ENCODE measurements around the gene RGS11.

DNA sequence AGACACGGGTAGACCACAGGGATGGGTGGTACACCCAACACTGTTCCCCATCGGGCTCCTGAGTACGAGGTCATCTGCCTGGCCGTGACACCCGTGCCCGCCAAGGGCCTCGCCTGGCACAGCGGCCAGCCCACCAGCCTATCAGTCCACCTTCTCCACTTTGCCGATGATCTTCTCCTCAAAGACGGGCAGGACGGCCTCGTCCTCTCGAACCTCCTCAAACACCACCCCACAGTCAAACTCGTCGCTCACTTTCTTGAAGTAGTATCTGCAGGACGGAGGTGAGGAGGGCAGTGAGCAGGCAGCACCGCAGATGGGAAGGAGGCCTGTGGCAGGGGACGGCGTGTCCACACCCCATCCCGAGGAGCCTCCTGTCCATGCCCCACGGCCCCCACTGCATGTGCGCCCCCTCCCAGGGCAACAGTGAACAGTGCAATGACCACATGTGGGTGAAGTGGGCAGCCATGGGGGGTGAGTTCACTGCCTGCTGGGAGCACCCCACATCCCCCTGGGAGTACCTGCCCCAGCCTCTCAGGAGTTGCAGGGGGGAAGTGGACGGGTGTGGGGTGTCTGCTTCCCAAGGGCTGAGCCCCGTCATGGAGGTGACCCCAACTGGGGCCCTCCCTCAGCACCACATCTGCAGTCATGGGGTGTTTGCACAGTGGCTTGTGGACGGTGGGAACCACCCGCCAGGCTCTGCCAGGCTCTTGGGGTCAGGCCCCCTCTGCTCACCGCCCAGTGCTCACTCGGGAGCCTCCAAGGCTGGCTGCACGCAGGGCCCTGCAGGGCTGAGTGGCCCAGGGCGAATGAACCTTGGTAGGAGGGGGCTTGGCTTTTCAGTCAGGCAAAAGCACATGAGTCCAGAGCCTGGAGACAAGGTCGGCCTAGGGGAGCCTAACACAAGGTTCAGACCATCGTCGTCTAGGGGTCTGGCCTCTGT, 12.5 kb upstream of the RGS11 start:
- TF ChIP-seq, protein P1, sequence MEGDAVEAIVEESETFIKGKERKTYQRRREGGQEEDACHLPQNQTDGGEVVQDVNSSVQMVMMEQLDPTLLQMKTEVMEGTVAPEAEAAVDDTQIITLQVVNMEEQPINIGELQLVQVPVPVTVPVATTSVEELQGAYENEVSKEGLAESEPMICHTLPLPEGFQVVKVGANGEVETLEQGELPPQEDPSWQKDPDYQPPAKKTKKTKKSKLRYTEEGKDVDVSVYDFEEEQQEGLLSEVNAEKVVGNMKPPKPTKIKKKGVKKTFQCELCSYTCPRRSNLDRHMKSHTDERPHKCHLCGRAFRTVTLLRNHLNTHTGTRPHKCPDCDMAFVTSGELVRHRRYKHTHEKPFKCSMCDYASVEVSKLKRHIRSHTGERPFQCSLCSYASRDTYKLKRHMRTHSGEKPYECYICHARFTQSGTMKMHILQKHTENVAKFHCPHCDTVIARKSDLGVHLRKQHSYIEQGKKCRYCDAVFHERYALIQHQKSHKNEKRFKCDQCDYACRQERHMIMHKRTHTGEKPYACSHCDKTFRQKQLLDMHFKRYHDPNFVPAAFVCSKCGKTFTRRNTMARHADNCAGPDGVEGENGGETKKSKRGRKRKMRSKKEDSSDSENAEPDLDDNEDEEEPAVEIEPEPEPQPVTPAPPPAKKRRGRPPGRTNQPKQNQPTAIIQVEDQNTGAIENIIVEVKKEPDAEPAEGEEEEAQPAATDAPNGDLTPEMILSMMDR (IDR thresholded peaks at IDR 0.05), result no peak
- no peak for TF ChIP-seq POLR2A (IDR thresholded peaks at IDR 0.05)
